NCI-H2227 treated with DMSO at 0.1 percent for 48 hours (cell line): ENCODE data around the gene FAM98C.
A peak's percentile ranks its signal among the peaks of the same experiment; 100 is the strongest.
"Not testable (repeated sequence)": the region's sequence is repeated elsewhere in the genome, so short reads cannot be mapped to it uniquely, and the experiment has no call there.

Experiments
- DNase-seq: peaks from one replicate; lab custom pipeline; 2025; lab: John Stamatoyannopoulos, UW

Gene FAM98C

DNA sequence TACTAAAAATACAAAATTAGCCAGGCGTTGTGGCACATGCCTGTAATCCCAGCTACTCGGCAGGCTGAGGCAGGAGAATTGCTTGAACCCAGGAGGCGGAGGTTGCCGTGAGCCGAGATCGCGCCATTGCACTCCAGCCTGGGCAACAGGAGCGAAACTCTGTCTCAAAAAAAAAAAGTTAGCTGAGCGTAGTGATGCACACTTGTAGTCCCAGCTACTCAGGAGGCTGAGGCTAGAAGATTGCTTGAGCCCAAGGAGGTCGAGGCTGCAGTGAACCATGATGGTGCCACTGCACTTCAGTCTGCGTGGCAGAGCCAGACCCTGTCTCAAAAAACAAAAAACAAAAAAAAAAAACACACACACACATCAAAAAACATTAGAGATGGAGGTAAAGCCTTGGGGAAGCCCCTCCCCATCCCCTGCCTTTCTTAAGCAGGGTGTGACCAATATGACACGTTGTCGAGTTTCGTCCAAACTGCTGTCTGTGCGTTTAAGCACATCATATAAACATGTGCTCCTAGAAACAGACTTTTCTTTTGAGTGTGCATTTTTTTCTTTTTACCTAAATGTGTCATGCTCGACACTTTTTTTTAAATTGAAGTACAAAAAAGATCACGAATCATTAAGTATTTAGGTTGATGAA is 24.3 kb downstream of the FAM98C start:
- not testable (repeated sequence) for DNase-seq

GRCh38 chr19:38429055-38429810 is 26.3 kb downstream of the FAM98C start:
- no peak for DNase-seq

DNA sequence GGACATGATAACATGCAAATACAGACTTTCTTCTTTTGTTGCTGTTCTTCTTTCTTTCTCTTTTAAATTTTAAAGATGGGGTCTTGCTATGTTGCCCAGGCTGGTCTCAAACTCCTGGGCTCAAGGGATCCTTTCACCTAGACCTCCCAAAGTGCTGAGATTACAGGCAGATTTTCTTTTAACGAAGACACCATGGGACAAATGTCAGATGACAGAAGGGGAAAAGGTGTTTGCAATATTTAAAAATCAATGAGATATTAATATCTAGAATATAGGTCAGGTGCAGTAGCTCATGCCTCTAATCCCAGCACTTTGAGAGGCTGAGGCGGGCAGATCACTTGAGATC is 26.9 kb downstream of the FAM98C start:
- no peak for DNase-seq

- DNase-seq, result no peak
Observed at GRCh38 chr19:38430931-38431330, 28.0 kb downstream of the FAM98C start.

DNA sequence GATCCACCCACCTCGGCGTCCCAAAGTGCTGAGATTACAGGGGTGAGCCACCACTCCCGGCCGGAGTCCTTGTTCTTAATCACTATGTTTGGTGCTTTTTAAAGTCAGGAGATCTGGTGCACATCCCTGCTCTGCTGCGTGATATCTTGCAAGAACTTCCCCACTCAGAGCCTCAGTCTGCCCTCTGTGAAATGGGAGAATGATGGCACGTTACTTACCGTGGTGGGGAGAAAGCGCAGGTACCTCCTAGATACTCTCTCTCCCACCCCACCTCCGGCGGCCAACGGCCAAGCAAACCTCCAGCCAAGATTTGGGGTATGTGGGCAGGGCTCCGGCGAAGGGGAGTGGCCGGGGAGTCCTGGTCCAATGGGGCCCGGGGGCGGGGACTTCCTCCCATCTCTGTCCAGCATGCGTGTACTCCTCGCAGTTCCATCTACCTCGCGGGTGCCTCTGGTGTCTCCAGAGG is 30.4 kb downstream of the FAM98C start, which contains the start of gene RYR1:
TSS of gene RYR1 (plus strand) at position 424 of the 466 bp plus-strand sequence. CDS start 139 bp downstream, outside the sequence.
- DNase-seq, result peak; percentile 38

DNA sequence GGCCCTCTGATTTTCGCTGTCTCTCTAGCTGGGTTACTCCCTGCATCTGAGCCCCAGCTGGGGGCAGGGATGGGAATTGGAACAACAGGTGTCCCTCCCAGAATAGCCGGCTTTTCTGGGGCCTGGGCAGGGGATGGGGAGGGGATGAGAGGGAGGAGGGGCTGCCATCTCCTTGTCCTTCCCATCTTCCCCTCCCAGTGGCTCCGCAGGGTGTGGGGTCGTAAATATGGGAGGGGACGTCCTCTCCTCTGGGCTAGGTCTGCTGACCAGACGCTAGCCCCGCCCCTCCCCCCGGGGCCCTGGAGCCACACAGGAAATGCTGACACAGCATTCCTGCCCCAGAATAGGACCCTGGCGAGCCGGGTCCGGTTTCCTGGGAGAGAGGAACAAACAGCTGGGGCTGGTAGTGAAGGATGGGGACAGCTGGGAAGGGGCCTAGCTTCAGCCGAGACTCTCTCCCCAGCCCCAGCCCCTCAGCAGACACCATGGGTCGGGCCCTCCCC is 31.7 kb downstream of the FAM98C start:
- no peak for DNase-seq

DNA sequence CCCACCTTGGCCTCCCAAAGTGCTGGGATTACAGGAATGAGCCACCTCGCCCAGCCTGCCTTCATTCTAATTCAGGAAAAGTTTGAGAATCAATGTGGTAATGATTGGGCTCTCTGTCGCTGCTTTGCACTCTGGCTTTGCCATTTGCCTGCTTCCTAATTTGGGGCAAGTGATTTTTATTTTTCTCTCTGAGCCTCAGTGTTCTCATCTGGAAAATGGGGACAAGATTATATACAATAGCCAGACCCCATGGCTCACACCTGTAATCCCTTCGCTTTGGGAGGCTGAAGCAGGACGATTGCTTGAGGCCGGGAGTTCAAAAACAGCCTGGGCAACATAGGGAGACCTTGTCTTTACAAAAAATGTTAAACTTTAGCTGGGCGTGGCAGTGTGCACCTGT is 34.4 kb downstream of the FAM98C start:
- no peak for DNase-seq

DNA sequence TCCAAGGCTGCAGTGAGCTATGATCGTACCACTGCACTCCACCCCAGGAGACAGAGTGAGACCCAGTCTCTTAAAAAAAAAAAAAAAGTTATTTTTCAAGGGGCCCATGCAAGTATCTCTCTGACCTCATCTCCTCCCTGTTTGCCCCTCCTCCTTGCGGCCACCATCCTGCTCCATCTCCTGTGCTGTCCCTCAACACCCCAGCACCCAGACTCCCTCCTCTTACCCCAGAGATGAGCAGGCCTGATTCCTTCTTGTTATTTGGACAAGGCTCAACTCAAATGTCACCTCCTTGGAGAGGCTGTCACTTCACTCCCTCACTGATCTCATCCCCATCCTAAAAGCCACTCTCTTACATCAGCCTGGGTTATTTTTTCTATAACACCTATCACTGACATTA is 35.0 kb downstream of the FAM98C start:
- no peak for DNase-seq

- no peak for DNase-seq
Observed at GRCh38 chr19:38440592-38440991, 37.7 kb downstream of the FAM98C start.

- DNase-seq, result no peak
Observed at GRCh38 chr19:38441657-38442348, 38.9 kb downstream of the FAM98C start.

DNA sequence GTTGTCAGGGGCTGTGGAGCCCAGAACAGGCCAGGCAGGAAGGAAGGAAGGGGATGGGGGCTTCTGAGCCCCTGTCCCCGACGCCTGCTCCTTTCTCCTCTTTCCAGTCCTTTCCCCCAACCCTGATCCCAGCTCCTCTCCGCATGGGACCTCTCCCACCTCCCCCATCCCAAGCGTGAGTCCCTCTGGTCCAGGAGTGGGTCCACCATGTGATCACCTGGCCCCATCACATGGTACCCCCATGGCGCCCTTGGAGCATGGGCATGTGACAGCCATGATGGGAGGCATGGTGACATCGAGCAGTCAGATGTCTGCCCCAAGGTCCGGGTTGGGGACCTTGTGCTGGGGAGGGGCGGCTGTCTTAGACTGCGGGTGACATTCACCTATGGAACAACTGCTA is 39.8 kb downstream of the FAM98C start:
- no peak for DNase-seq

DNA sequence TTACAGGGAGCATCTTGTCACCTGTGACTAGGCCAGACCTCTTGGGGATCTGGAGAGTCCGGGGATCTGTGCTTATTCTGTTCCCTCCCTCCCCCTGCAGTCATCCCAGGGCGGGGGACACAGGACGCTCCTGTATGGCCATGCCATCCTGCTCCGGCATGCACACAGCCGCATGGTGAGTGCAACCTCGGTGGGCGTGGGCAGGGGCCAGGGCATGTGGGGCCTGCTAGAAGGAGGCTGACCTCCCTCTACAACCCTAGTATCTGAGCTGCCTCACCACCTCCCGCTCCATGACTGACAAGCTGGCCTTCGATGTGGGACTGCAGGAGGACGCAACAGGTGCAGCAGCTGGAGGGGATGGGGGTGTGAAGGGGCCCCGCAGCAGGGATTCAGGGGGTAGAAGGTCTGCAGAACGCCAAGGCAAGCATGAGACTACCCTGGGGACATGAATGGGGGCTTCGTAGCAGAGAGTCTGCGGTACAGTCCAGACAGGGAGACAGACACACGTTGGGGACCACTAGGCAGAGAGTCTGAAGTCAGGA is 40.6 kb downstream of the FAM98C start:
- DNase-seq, result no peak

DNA sequence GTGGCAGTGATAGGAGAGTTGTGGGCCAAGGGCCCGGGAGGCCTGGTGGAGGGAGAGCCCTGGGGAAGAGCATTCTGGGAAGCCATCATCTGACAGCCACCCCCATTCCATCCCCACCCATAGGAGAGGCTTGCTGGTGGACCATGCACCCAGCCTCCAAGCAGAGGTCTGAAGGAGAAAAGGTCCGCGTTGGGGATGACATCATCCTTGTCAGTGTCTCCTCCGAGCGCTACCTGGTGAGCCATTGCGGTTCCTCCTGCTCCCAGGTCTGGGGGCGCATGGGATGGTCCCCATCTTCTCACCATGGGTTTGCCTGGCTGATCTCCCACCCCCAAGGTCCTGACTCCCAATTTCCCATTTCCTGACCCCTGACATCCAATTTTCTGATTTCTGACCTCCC is 41.1 kb downstream of the FAM98C start:
- no peak for DNase-seq

DNA sequence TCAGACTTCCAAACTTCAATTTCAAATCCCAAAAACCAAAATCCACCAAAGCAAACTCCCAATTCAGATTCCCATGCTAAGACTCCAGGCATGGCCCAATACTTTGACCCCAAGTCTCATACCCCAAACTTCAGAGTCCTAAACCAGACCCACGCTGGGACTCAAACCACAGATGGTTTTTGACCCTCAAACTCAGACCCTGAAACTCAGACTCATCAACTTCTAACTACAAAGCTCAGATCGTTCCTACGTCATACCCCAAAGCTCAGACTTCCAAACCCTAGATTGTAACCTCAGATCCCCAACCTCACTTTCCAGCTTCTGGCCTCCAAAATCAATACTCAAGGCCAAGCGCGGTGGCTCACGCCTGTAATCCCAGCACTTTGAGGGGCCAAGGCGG is 42.5 kb downstream of the FAM98C start:
- DNase-seq, result no peak

GRCh38 chr19:38448225-38448624 is 45.3 kb downstream of the FAM98C start:
- DNase-seq, result no peak

DNA sequence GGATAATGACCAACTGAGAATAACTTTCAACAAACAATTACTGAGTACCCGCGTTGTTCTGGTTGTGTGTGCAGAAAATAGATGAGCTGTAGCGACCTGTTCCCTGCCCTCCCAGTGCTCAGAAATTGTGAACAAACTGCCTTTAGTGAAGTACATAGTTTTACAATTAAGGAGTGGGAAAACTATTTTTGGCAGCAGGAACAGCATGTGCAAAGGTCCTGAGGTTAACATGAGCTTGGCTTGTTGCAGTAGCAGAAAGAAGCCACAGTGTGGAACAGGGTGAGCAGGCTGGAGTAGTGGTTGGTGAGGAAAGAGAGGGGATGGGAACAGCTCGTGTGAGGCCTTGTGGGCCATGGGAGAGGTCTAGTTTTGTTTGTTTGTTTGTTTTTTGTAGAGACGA is 46.6 kb downstream of the FAM98C start:
- DNase-seq, result no peak

DNA sequence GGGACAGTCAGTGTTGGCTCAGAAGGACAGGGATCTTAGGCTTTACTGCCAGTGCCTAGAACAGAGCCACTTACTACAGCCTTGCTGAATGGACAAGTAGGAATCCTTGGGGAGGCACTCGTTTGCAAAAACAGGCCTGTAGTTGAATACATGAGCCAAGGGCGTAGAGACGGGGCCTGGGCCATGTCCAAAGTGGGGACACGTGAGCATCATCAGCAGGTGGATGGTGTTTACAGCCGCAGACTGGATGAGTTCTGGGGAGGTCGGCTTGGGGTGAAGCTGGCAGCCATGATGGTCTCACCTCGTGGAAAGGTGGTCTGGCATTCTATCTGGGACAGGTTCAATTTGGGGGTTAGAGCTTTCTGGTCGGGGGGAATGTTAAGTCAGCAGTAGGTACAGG is 48.1 kb downstream of the FAM98C start:
- DNase-seq, result no peak

GRCh38 chr19:38451629-38452028 is 48.7 kb downstream of the FAM98C start:
- no peak for DNase-seq

DNA sequence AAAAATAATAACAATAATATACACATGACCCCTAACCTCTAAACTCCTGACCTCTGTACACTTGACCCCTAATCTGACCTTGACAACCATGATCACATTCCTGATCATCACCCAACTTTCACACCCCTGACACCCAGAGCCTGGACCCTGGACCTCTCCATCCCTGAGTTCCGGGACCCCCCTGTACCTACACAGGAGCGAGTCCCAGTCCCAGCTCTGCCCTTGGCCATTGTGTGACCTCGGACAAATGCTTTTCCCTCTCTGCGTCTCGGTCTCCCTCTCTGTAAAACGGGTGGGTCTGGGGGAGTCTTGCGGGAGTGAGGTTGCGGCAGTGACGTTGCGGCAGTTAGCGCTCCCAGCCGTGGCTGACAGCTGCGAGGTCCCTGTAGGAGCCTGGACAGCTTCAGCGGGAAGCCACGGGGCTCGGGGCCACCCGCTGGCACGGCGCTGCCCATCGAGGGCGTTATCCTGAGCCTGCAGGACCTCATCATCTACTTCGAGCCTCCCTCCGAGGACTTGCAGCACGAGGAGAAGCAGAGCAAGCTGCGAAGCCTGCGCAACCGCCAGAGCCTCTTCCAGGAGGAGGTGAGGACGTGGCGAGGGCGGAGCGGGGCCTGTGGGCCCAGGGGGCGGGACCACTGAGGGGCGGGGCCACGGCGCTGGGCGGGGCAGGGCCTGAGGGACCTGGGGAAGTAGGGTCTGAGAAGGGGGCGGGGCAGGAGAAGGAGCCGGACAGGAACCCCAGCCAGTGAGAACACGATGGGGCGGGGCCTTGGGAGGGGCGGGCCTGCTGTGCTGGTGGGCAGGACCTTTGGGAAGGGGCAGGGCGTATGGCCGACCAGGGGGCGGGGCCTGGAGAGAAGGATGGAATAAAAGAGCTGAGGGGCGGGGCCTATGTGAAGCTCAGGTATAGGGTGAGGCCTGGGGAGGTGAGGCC is 49.8 kb downstream of the FAM98C start:
- DNase-seq, result no peak

- no peak for DNase-seq
Observed at GRCh38 chr19:38453596-38453995, 50.7 kb downstream of the FAM98C start.

GRCh38 chr19:38455031-38455430 is 52.1 kb downstream of the FAM98C start:
- no peak for DNase-seq
